Measurements from ENCODE around the gene ARG2.

DNA sequence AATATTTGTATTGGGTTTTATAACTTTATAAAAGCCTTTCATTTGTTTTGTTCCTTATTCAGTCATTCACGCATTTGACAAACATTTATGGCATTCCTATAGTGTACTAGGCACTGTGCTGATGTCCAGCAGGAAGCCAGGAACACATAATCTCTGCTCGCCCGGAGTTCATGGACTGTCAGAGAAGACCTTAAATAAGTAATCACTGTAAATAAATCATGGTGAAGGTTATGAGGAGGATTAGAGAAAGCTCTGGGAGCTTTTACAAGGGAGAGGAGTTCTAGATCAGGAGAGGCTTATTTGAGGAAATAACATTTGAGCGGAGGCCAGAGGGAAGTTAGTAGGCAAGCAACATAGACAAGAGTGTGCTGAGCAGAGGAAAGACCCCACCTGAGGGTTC lies 77.3 kb downstream of the ARG2 start:
- TF ChIP-seq CTCF (conservative IDR thresholded peaks at IDR 0.05; ENCODE audit: low read depth, low read length) = no peak
- no peak for TF ChIP-seq EZH2phosphoT487 (IDR thresholded peaks at IDR 0.05; ENCODE audit: borderline replicate concordance, low read length)
- no peak for TF ChIP-seq EZH2 (IDR thresholded peaks at IDR 0.05; ENCODE audit: low read length, unreplicated experiment)
